GM21786 (cell line): Measurements from ENCODE around the gene GJA1.

ENCODE experiments used
- ATAC-seq: cut with Tn5 transposase; IDR thresholded peaks from one replicate; pipeline ENCODE4 v1.9.1; 2021; ENCODE audit not compliant: unreplicated experiment

The GJA1 gene

GRCh38 chr6:121482004-121482693, 46.7 kb downstream of the GJA1 start:
- ATAC-seq, result no peak

DNA sequence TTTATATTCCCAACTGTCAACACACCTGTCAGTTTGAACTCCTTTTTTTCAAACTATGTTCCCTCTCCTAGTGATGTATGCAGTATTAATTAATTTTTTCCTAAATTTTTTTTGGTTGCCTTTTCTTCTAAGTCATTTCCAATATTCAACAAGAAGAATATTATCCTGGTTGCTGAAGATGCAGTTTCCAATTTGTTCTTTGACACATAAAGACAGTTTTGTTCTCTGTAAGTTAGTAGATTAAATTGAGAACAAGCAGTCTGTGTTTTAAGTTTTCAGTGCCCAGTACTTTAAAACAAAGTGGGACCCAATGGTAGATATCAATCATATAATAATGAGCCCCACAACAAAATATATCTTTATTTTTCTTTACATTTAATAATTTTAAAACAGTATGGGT, 47.3 kb downstream of the GJA1 start:
- no peak for ATAC-seq

- ATAC-seq, result no peak
These were observed 49.9 kb downstream of the GJA1 start for GRCh38 chr6:121485359-121485811.

GRCh38 chr6:121491576-121491975, 56.1 kb downstream of the GJA1 start:
- no peak for ATAC-seq

GRCh38 chr6:121492536-121492935, 57.1 kb downstream of the GJA1 start:
- ATAC-seq, result no peak

DNA sequence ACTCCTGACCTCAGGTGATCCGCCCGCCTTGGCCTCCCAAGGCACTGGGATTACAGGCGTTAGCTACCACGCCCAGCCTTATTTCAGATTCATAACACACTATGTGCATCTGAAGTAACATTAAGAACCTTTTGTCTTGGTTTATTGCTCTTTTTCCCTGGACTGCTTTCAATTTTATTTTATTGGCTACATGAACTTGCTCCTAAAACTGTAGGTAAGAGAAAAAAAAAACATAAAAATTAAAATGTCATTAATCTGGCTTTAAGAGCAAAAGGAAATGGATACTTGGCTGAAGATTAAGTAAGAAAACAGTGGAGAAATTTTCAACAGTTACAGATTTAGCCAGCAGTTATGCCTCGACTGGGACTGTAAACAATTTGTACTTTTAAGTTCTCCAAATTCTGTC, 62.5 kb downstream of the GJA1 start:
- no peak for ATAC-seq

GRCh38 chr6:121498481-121499276, 63.2 kb downstream of the GJA1 start:
- no peak for ATAC-seq
